ENCODE data around the gene SGF29. TPM values are rescaled to one million over a fixed set of nuclear protein-coding genes. Genes with fewer than 3 reads are reported as not detected.

The SGF29 gene
- 10 to 100 TPM; 20.3 to 45.1 (median 35.3) TPM for total RNA-seq

- H3K4me3 ChIP-seq, result peak within 1 kb of the TSS; percentile 40 to 63
- 1 to 3% methylated on average over 14 to 34 of the region's 88 CpGs for WGBS, 2 donors (ENCODE audit: low coverage in 1 of 2)
- peak; percentile 96 for ATAC-seq
- H3K27me3 ChIP-seq, result no peaks in the 10 kb centered on the region
- H3K9me3 ChIP-seq, result no peaks in the 10 kb centered on the region
- peak in 3 of 4 experiments; percentile 21 to 66 (median 22) for TF ChIP-seq CTCF (IDR thresholded peaks at IDR 0.05)
- peak; percentile 82 to 96 for TF ChIP-seq POLR2A (IDR thresholded peaks at IDR 0.05)
- peak; percentile 98 for TF ChIP-seq POLR2AphosphoS5 (IDR thresholded peaks at IDR 0.05)
- no peak for TF ChIP-seq EP300 (IDR thresholded peaks at IDR 0.05)
- H3K27ac ChIP-seq, result peak within 1 kb of the TSS; percentile 62 to 97 (median 92)
- H3K36me3 ChIP-seq, result peaks cover 0 to 29% of the 10 kb centered on the region in 2 donors
- H3K4me1 ChIP-seq, result peaks cover 0 to 38% (median 7%) of the 10 kb centered on the region in 3 donors
These were observed at the start of gene SGF29 for GRCh38 chr16:28553776-28554633. Gene SGF29, plus strand, starts transcription at chr16:28553920. Its CDS starts 27,150 bp downstream, at chr16:28581070.

- Histone ChIP-seq H3K4me3 (no peak overlapping the region), H3K4me1 (no peaks in the 10 kb centered on the region), H3K36me3 (no peaks in the 10 kb centered on the region), H3K9me3 (no peaks in the 10 kb centered on the region), H3K27me3 (peaks cover 36% of the 10 kb centered on the region), H3K27ac (no peak overlapping the region)
- WGBS, 2 donors (ENCODE audit: low coverage in 1 of 2), result no CpG with 5 or more reads among the region's 8 CpGs
- no peak for ATAC-seq
- no peak for TF ChIP-seq EP300 (IDR thresholded peaks at IDR 0.05)
- no peak for TF ChIP-seq POLR2A (IDR thresholded peaks at IDR 0.05)
These were observed 48.9 kb upstream of the SGF29 start for GRCh38 chr16:28504707-28505404.

GRCh38 chr16:28505489-28506137 is 48.1 kb upstream of the SGF29 start:
- no peak overlapping the region for H3K27ac ChIP-seq
- TF ChIP-seq POLR2A (IDR thresholded peaks at IDR 0.05) (no peak), EP300 (IDR thresholded peaks at IDR 0.05) (no peak), POLR2AphosphoS5 (IDR thresholded peaks at IDR 0.05) (no peak), CTCF (IDR thresholded peaks at IDR 0.05) (no peak)
- peaks cover 36% of the 10 kb centered on the region for H3K27me3 ChIP-seq
- no peak overlapping the region for H3K4me3 ChIP-seq
- 44 to 75% methylated on average over 6 to 8 of the region's 14 CpGs for WGBS, 2 donors (ENCODE audit: low coverage in 1 of 2)
- H3K4me1 ChIP-seq, result no peaks in the 10 kb centered on the region
- ATAC-seq, result no peak
- no peaks in the 10 kb centered on the region for H3K36me3 ChIP-seq
- no peaks in the 10 kb centered on the region for H3K9me3 ChIP-seq

- H3K27ac ChIP-seq, result no peak overlapping the region
- no peak overlapping the region for H3K4me3 ChIP-seq
- no peaks in the 10 kb centered on the region for H3K36me3 ChIP-seq
- H3K4me1 ChIP-seq, result no peaks in the 10 kb centered on the region
- no peak for ATAC-seq
- TF ChIP-seq POLR2AphosphoS5 (IDR thresholded peaks at IDR 0.05) (no peak), CTCF (IDR thresholded peaks at IDR 0.05) (no peak), POLR2A (IDR thresholded peaks at IDR 0.05) (no peak), EP300 (IDR thresholded peaks at IDR 0.05) (no peak)
- H3K9me3 ChIP-seq, result no peaks in the 10 kb centered on the region
- 77 to 93% methylated on average over 3 of the region's 3 CpGs for WGBS, 2 donors (ENCODE audit: low coverage in 1 of 2)
- peaks cover 22% of the 10 kb centered on the region for H3K27me3 ChIP-seq
These were observed 42.7 kb upstream of the SGF29 start for GRCh38 chr16:28511031-28511430.
